Stimulated activated naive CD8-positive, alpha-beta T cell treated with anti-CD3 and anti-CD28 coated beads, Interleukin-15, Interleukin-2, amounts not matched to agents 100 ng/mL and 50 ng/mL, for 24 hours (primary cell): ENCODE results near the gene MKRN1.
A peak's percentile ranks its signal among the peaks of the same experiment; 100 is the strongest.
"Not testable (repeated sequence)": the region's sequence is repeated elsewhere in the genome, so short reads cannot be mapped to it uniquely, and the experiment has no call there.

ENCODE experiments used
- H3K27ac Mint-ChIP-seq: one replicate; pipeline ENCODE4 v1.8.0; 2021; ENCODE audit warnings: mild to moderate bottlenecking, mixed read lengths
- H3K27me3 Mint-ChIP-seq: one replicate; pipeline ENCODE4 v1.8.0; 2021; ENCODE audit warnings: mixed read lengths
- H3K36me3 Mint-ChIP-seq: one replicate; pipeline ENCODE4 v1.8.0; 2021; ENCODE audit warnings: low read depth, mixed read lengths
- H3K4me1 Mint-ChIP-seq: one replicate; pipeline ENCODE4 v1.8.0; 2021; ENCODE audit warnings: low read depth, mixed read lengths
- H3K4me3 Mint-ChIP-seq: one replicate; pipeline ENCODE4 v1.8.0; 2021; ENCODE audit warnings: mild to moderate bottlenecking, mixed read lengths
- H3K9me3 Mint-ChIP-seq: one replicate; pipeline ENCODE4 v1.8.0; 2021; ENCODE audit warnings: mixed read lengths

MKRN1 gene

GRCh38 chr7:140458201-140458600 is 21.1 kb downstream of the MKRN1 start:
- peak overlapping the region; percentile 31 for H3K27ac Mint-ChIP-seq
- no peaks in the 10 kb centered on the region for H3K27me3 Mint-ChIP-seq
- no peak overlapping the region for H3K4me3 Mint-ChIP-seq
- no peaks in the 10 kb centered on the region for H3K9me3 Mint-ChIP-seq
- peaks cover 67% of the 10 kb centered on the region for H3K36me3 Mint-ChIP-seq
- peaks cover 25% of the 10 kb centered on the region for H3K4me1 Mint-ChIP-seq

DNA sequence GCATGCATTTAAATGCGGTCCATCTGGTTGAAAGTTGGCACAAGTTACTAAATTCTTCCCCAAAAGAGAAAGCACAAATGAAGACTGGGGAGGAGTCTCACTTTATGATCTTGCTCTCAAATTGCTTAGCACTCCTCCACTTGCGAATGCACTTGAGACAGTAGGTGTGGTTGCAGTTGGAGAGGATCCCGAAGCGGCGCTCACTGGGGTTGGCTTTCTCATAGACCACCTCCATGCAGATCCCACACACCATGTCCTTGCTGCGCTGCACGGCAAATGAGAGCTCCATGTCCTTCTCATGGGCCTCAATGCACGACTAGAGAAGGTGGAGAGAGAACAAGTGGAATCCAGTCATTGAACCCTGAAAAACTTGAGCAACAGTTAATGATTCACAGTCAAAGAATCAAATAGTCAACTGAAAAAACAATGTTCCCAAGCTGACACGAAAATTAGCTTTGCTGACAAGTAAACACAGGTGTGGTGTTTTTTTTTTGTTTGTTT is 22.7 kb downstream of the MKRN1 start:
- Mint-ChIP-seq H3K4me1 (peaks cover 25% of the 10 kb centered on the region), H3K4me3 (no peak overlapping the region), H3K36me3 (peaks cover 77% of the 10 kb centered on the region), H3K9me3 (no peaks in the 10 kb centered on the region), H3K27me3 (no peaks in the 10 kb centered on the region), H3K27ac (no peak overlapping the region)

- Mint-ChIP-seq H3K9me3 (no peaks in the 10 kb centered on the region), H3K4me3 (no peak overlapping the region), H3K27me3 (no peaks in the 10 kb centered on the region), H3K36me3 (peaks cover 70% of the 10 kb centered on the region), H3K4me1 (peaks cover 29% of the 10 kb centered on the region), H3K27ac (no peak overlapping the region)
These were observed 23.6 kb downstream of the MKRN1 start for GRCh38 chr7:140455743-140456142.

DNA sequence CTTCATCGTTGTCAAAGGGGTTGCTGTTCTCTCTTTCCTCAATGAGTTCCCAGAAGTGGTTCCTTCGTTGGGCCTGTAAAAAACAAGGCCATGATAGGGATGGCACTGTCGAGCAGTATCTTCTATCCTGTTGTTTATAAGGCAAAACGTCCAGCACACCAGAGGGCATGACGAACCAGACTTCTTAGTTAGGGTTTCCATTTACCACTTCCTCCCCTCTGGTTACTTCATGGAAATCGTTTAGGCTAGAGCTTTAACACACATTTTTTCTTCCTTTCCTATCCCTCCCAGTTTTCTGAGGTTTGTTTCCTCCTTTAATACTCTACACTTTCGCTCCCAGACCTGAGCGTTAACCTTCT is 24.7 kb downstream of the MKRN1 start:
- H3K27me3 Mint-ChIP-seq = no peaks in the 10 kb centered on the region
- H3K36me3 Mint-ChIP-seq = peaks cover 66% of the 10 kb centered on the region
- H3K4me3 Mint-ChIP-seq = no peak overlapping the region
- H3K4me1 Mint-ChIP-seq = peaks cover 38% of the 10 kb centered on the region
- H3K9me3 Mint-ChIP-seq = no peaks in the 10 kb centered on the region
- peak overlapping the region; percentile 47 for H3K27ac Mint-ChIP-seq

- Mint-ChIP-seq H3K36me3 (peaks cover 59% of the 10 kb centered on the region), H3K27ac (peak overlapping the region; percentile 63), H3K4me1 (peaks cover 38% of the 10 kb centered on the region)
- H3K9me3 Mint-ChIP-seq, H3K4me3 Mint-ChIP-seq, H3K27me3 Mint-ChIP-seq: not testable (repeated sequence)
These were observed 25.3 kb downstream of the MKRN1 start for GRCh38 chr7:140453785-140454656.

DNA sequence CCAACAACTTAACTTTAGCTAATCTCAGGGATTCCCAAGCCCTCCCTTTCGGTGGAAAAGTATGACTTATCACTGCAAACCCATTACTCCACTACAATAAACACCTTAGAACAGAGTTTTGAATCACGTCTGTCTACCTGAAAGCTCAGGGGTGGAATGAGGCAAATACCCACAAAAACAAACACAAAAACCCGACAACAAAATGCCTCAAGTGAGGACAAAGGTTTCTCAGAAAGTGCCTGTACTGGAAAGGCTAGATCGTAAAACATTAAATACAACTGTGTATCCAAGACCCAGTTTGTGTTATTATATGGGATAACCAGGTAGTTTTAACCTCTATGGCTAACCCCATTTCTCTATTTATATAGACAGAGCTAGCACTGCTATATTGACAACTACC is 26.0 kb downstream of the MKRN1 start:
- H3K36me3 Mint-ChIP-seq = peaks cover 54% of the 10 kb centered on the region
- no peak overlapping the region for H3K4me3 Mint-ChIP-seq
- H3K9me3 Mint-ChIP-seq = no peaks in the 10 kb centered on the region
- H3K4me1 Mint-ChIP-seq = peaks cover 34% of the 10 kb centered on the region
- H3K27me3 Mint-ChIP-seq = no peaks in the 10 kb centered on the region
- peak overlapping the region; percentile 49 for H3K27ac Mint-ChIP-seq

- Mint-ChIP-seq H3K9me3 (no peaks in the 10 kb centered on the region), H3K36me3 (peaks cover 43% of the 10 kb centered on the region), H3K27ac (no peak overlapping the region), H3K4me1 (peaks cover 29% of the 10 kb centered on the region), H3K4me3 (no peak overlapping the region), H3K27me3 (no peaks in the 10 kb centered on the region)
These were observed 27.6 kb downstream of the MKRN1 start for GRCh38 chr7:140451716-140452115.

DNA sequence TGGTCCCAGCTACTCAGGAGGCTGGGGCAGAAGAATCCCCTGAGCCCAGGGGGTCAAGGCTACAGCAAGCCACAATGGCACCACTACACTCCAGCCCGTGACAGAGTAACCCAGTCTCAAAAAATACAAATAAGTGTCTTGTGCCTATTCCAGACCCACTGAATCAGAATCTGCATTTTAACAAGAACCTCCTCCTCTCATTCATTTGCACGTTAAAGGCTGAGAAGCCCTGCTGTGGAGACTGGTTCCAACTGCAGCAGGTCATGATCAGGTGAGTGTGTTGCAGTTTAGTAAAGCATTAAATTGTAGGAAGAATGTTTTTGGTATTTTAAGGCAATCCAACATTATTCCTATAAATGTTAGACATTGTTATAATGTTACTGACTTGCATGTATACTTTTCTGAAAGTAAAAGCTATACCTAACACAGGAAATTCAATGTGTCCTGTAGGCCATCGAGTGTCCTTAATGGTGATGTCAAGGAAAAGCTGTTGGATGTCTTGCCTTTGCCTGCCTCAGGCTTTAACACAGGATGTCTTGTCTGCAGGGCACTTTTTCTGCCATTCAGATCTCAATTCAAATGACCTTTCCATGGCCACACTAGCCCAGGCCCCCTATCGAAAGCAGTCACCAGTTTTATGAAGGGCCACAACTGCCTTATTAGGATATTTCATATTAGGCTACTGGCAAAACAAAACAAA is 30.4 kb downstream of the MKRN1 start:
- Mint-ChIP-seq H3K4me1 (peaks cover 19% of the 10 kb centered on the region), H3K36me3 (peaks cover 17% of the 10 kb centered on the region), H3K4me3 (no peak overlapping the region)

DNA sequence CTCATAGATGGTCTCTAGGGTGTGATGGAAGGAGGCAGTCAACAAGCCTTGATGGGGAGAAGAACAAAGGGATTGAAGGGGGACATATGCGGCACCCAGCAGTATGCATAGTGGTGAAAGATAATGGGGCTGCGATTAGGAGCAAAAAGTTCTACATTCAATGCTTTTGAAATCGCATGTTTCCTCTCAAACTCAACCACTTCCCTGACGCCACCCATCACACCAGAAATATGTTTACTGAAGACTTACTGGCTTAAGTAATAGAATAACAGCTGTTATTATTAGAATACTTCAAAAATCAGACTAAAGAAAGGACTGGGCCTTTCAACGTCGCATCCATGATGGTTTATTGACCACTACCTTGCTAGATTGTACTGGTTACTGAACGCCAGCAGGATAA is 31.5 kb downstream of the MKRN1 start:
- Mint-ChIP-seq H3K27me3 (no peaks in the 10 kb centered on the region), H3K27ac (no peak overlapping the region), H3K4me3 (no peak overlapping the region), H3K4me1 (peaks cover 19% of the 10 kb centered on the region), H3K36me3 (peaks cover 6% of the 10 kb centered on the region), H3K9me3 (no peaks in the 10 kb centered on the region)

More for the DNA sequence above, 30.4 kb downstream of the MKRN1 start:
- no peak overlapping the region for H3K27ac Mint-ChIP-seq
- no peaks in the 10 kb centered on the region for H3K9me3 Mint-ChIP-seq
- no peaks in the 10 kb centered on the region for H3K27me3 Mint-ChIP-seq

DNA sequence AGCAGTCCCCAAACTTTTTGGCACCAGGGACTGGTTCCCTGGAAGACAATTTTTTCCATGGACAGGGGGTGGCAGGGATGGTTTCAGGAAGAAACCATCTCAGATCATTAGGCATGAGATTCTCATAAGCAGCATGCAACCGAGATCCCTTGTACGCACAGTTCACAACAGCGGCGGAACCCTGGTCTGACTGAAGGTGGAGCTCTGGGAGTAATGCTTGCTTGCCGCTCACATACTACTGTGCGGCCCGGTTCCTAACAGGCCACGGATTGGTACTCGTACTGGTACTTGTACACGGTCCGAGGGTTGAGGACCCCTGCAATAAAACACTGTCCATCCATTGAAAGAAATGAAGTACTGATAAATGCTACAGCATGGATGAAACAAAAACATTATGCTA is 32.8 kb downstream of the MKRN1 start:
- H3K27ac Mint-ChIP-seq = no peak overlapping the region
- H3K9me3 Mint-ChIP-seq = no peaks in the 10 kb centered on the region
- no peak overlapping the region for H3K4me3 Mint-ChIP-seq
- no peaks in the 10 kb centered on the region for H3K36me3 Mint-ChIP-seq
- H3K4me1 Mint-ChIP-seq = peaks cover 16% of the 10 kb centered on the region
- H3K27me3 Mint-ChIP-seq = no peaks in the 10 kb centered on the region

DNA sequence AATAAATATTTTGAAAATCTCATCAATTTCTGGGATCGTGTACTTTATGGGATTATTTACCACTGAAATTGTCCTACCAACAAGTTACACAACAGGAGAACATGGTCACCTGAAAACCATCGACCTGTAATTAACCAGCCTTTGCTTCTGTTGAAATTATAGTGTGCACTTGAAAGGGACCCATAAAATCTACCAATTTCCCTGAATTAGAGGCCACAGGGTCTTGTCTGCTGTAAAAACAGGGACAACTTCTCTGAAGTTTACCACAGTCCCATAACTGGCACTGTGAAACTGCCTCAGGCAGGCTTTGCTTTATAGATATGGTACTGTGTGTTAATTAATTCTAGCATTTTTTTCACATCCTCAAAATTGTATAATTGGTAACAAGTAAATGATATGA is 37.8 kb downstream of the MKRN1 start:
- Mint-ChIP-seq H3K27ac (no peak overlapping the region), H3K4me1 (peaks cover 8% of the 10 kb centered on the region), H3K9me3 (no peaks in the 10 kb centered on the region), H3K4me3 (no peak overlapping the region), H3K36me3 (no peaks in the 10 kb centered on the region), H3K27me3 (no peaks in the 10 kb centered on the region)

GRCh38 chr7:140440593-140440992 is 38.7 kb downstream of the MKRN1 start:
- Mint-ChIP-seq H3K4me1 (peaks cover 8% of the 10 kb centered on the region), H3K27ac (no peak overlapping the region), H3K4me3 (no peak overlapping the region), H3K27me3 (no peaks in the 10 kb centered on the region), H3K9me3 (no peaks in the 10 kb centered on the region), H3K36me3 (no peaks in the 10 kb centered on the region)

DNA sequence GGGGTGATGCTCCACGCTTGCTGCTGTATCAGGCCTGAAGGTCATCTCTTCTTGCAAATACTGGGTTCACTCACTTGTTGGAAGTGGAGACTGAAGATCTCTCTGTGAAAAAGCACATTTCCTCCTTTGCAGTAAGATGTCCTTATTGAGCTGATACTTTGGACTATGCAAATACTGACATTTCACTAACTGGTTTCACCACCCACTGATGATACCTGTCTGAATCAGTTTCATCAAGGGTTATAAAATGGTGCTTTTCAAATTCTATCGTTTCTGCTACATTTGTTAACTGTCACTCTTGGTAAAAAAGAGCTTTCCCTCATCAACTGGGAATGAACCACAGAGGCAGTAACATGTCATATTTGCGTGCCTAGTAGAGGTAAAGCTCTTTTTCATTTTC is 39.9 kb downstream of the MKRN1 start:
- Mint-ChIP-seq H3K27me3 (no peaks in the 10 kb centered on the region), H3K4me3 (no peak overlapping the region), H3K9me3 (no peaks in the 10 kb centered on the region), H3K36me3 (no peaks in the 10 kb centered on the region), H3K4me1 (peaks cover 8% of the 10 kb centered on the region), H3K27ac (no peak overlapping the region)

- Mint-ChIP-seq H3K9me3 (no peaks in the 10 kb centered on the region), H3K4me3 (no peak overlapping the region), H3K4me1 (peaks cover 8% of the 10 kb centered on the region), H3K27ac (no peak overlapping the region), H3K27me3 (no peaks in the 10 kb centered on the region), H3K36me3 (no peaks in the 10 kb centered on the region)
These were observed 43.9 kb downstream of the MKRN1 start for GRCh38 chr7:140435252-140435895.

DNA sequence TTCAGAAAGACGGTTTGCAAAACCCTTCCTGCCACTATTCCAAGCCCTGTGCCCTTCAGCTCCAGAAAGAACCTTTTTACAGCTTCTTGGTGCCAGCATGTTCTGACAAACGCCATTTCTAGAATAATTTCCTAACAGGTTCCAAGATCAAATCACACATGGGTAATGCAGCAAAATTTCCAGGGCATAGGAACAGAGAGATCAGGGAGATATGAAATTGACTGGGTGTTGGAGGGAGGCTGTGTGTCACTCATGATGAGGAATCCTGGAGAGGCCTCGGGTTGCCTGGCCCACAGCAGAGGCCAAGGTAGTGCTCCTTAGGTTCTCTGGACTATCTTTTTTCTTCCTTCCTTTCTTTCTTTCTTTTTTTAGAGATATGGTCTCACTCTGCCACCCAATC is 45.9 kb downstream of the MKRN1 start:
- Mint-ChIP-seq H3K27me3 (no peaks in the 10 kb centered on the region), H3K27ac (no peak overlapping the region), H3K4me1 (no peaks in the 10 kb centered on the region), H3K4me3 (no peak overlapping the region), H3K36me3 (no peaks in the 10 kb centered on the region), H3K9me3 (no peaks in the 10 kb centered on the region)
